AG09309 (cell line): Measurements from ENCODE around the gene TBCK.
A peak's percentile ranks its signal among the peaks of the same experiment; 100 is the strongest.

ENCODE experiments used
- DNase-seq: peaks from one replicate; pipeline ENCODE4 v3.0.0-alpha.2; 2010; ENCODE audit warnings: low read depth
- H3K4me3 ChIP-seq: 2 replicates; pipeline ENCODE4 v1.5.1; 2011; ENCODE audit warnings: mild to moderate bottlenecking, low read depth, low read length, moderate library complexity; ENCODE audit not compliant: control insufficient read depth
- CTCF ChIP-seq: IDR thresholded peaks from 2 replicates; pipeline ENCODE4 v1.5.1; 2011; ENCODE audit warnings: mild to moderate bottlenecking, low read depth, low read length, inconsistent platforms; ENCODE audit not compliant: insufficient read depth, control insufficient read depth; ENCODE audit errors: missing control alignments

Gene TBCK

DNA sequence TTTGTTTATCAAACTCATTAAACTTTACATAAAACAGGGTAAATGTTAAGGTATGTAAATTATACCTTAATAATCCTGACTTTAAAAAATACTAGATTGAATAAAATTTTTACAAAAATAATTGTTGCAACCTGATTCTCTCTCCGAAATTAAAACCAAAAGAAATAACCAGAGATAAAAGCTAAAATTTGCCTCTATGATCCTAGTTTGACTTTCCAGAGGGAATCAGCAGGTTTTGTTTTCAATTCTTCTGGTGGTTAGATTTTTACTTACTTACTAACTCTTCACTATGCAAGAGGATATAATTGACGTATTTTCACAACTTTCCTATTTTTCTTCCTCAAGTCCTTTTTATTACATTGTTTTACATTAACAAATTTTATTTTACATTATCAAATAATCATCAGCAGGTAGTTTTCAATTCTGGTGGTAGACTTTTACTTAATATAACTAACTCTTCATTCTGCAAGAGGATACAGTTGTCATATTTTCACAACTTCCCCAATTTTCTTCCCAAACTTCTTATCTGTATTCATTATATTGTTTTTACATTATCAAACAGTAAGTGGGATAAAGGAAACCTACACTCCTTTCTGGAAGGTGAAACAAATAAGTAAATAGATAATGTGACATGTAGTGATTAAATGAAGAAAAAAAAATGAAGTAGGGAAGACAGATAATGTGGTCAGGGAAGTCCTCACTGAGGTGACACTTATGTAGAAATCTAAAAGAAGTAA lies 52.2 kb downstream of the TBCK start:
- H3K4me3 ChIP-seq = no peak overlapping the region
- TF ChIP-seq CTCF = no peak
- DNase-seq = no peak

GRCh38 chr4:106261980-106262379 lies 54.0 kb downstream of the TBCK start:
- TF ChIP-seq CTCF = no peak
- no peak overlapping the region for H3K4me3 ChIP-seq
- DNase-seq = no peak

DNA sequence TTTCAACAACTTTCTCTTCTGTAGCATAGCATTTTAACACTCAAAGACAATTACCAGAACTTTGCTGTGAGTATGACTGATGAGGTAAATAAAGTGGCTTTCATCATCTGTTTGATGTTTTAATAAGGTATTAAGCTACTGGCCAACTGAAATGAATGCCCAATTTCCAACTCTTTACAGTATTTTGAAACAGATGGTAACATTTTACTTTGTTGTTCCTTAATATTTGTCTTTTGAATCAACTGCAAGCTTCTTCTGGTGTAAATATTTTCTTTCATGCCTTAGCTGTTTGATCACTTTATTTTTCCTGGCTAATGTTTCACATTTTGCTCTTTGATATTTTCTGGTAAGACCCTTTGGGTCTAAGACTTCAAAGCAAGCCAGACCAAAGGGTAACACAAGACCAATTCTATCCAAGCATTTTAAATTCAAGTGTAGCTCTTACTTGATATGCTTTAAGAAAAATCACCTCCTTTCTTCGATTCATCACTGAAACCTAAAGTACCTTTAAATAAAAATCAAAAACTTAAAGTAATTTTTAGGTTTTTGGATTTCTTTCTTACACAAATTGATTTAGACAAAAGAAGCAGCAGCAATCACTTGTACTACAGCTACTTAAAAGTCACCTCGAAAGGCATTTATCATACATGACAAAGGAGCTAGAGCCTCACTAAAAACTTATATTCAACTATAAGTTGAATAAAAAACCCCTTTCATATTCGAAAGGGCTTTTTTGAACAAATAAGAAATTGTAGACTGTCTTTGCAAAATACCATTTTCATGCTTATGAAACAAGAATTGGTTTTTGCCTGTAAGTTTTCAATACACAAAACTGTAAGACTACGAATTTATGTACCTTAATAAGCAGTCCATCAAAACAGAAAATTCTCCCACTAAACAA lies 57.6 kb downstream of the TBCK start:
- peak; percentile 8 for DNase-seq
- H3K4me3 ChIP-seq = no peak overlapping the region
- TF ChIP-seq CTCF = no peak

GRCh38 chr4:106256190-106256589 lies 59.8 kb downstream of the TBCK start:
- no peak for DNase-seq
- TF ChIP-seq CTCF = no peak
- H3K4me3 ChIP-seq = no peak overlapping the region

- no peak for DNase-seq
These were observed 60.8 kb downstream of the TBCK start for GRCh38 chr4:106255195-106255594.

More at GRCh38 chr4:106255195-106255594, 60.8 kb downstream of the TBCK start:
- no peak overlapping the region for H3K4me3 ChIP-seq
- TF ChIP-seq CTCF = no peak
